A673 (cell line): ENCODE results near the gene CCNYL1.

Experiments
- EZH2 ChIP-seq: fragments of 200-600 bp; sonication (generic); IDR thresholded peaks from 2 replicates; pipeline ENCODE4 v1.6.1; 2017; ENCODE audit warnings: borderline replicate concordance, low read depth, mild to moderate bottlenecking, mixed read lengths, antibody characterized with exemption, low read length; ENCODE audit not compliant: poor library complexity, severe bottlenecking
- TF ChIP-seq, protein P1 (sequence below): fragments of 300-800, 200-600 bp; sonication (generic); conservative IDR thresholded peaks from 2 replicates; pipeline ENCODE4 v1.5.1; 2017; ENCODE audit warnings: low read depth, mild to moderate bottlenecking, antibody characterized with exemption, low read length, moderate library complexity, mixed read lengths

DNA sequence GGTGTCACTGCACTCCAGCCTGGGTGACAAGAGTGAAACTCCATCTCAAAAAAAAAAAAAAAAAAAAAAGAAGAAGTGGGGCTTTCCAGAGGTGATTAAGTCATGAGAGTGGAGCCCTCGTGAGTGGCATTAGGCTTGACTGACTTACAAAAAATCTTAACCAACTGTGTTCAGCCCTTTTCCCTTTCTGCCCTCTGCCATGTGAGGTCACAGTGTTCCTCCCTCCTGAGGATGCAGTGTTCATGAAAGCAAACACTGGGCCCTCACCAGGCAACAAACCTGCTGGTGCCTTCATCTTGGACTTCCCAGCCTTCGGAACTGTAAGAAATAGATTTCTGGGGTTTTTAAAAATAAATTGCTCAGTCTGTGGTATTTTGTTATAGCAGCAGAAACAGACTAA is 49.2 kb upstream of the CCNYL1 start:
- TF ChIP-seq, protein P1, sequence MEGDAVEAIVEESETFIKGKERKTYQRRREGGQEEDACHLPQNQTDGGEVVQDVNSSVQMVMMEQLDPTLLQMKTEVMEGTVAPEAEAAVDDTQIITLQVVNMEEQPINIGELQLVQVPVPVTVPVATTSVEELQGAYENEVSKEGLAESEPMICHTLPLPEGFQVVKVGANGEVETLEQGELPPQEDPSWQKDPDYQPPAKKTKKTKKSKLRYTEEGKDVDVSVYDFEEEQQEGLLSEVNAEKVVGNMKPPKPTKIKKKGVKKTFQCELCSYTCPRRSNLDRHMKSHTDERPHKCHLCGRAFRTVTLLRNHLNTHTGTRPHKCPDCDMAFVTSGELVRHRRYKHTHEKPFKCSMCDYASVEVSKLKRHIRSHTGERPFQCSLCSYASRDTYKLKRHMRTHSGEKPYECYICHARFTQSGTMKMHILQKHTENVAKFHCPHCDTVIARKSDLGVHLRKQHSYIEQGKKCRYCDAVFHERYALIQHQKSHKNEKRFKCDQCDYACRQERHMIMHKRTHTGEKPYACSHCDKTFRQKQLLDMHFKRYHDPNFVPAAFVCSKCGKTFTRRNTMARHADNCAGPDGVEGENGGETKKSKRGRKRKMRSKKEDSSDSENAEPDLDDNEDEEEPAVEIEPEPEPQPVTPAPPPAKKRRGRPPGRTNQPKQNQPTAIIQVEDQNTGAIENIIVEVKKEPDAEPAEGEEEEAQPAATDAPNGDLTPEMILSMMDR = no peak
- no peak for TF ChIP-seq EZH2
